Astrocyte of the hippocampus (primary cell): Measurements from ENCODE around the gene GLRX2.

Experiments used
- DNase-seq: peaks from one replicate; pipeline ENCODE4 v3.0.0; 2011; ENCODE audit warnings: low read depth, low spot score

The GLRX2 gene

GRCh38 chr1:193111641-193112090 lies 6.5 kb upstream of the GLRX2 start:
- DNase-seq, result peak; percentile 81

GRCh38 chr1:193110864-193111263 lies 5.7 kb upstream of the GLRX2 start:
- no peak for DNase-seq

GRCh38 chr1:193110246-193110645 lies 5.0 kb upstream of the GLRX2 start:
- DNase-seq, result no peak

- DNase-seq, result no peak
Observed at GRCh38 chr1:193109619-193110018, 4.4 kb upstream of the GLRX2 start.

- DNase-seq, result no peak
Observed at GRCh38 chr1:193108471-193108870, 3.3 kb upstream of the GLRX2 start.

- DNase-seq, result no peak
Observed at GRCh38 chr1:193105821-193106177, 585 bp upstream of the GLRX2 start.

GRCh38 chr1:193104502-193104906 lies 710 bp downstream of the GLRX2 start:
- DNase-seq, result peak; percentile 68

GRCh38 chr1:193103759-193104501 lies 1.3 kb downstream of the GLRX2 start:
- peak; percentile 16 for DNase-seq

GRCh38 chr1:193102662-193103061 lies 2.6 kb downstream of the GLRX2 start:
- DNase-seq, result no peak

GRCh38 chr1:193094112-193094511 lies 11.1 kb downstream of the GLRX2 start:
- no peak for DNase-seq

GRCh38 chr1:193090865-193091264 lies 14.3 kb downstream of the GLRX2 start:
- DNase-seq, result no peak

GRCh38 chr1:193087893-193088292 lies 17.3 kb downstream of the GLRX2 start:
- DNase-seq, result no peak

GRCh38 chr1:193086342-193086741 lies 18.9 kb downstream of the GLRX2 start:
- DNase-seq, result no peak

GRCh38 chr1:193085263-193085662 lies 20.0 kb downstream of the GLRX2 start:
- DNase-seq, result no peak

GRCh38 chr1:193083365-193084088 lies 21.7 kb downstream of the GLRX2 start:
- DNase-seq, result no peak

- DNase-seq, result no peak
Observed at GRCh38 chr1:193079187-193079586, 26.0 kb downstream of the GLRX2 start.

GRCh38 chr1:193077991-193078390 lies 27.2 kb downstream of the GLRX2 start:
- peak; percentile 5 for DNase-seq

- no peak for DNase-seq
Observed at GRCh38 chr1:193070942-193071341, 34.3 kb downstream of the GLRX2 start.

GRCh38 chr1:193070386-193070753 lies 34.8 kb downstream of the GLRX2 start:
- no peak for DNase-seq

GRCh38 chr1:193069748-193070385 lies 35.3 kb downstream of the GLRX2 start:
- DNase-seq, result no peak

GRCh38 chr1:193068013-193068412 lies 37.2 kb downstream of the GLRX2 start:
- DNase-seq, result no peak

GRCh38 chr1:193066606-193067005 lies 38.6 kb downstream of the GLRX2 start:
- no peak for DNase-seq

GRCh38 chr1:193065954-193066353 lies 39.3 kb downstream of the GLRX2 start:
- no peak for DNase-seq
